H1 (cell line): ENCODE results near the gene CAPZB. TPM values are rescaled to one million over a fixed set of nuclear protein-coding genes. Genes with fewer than 3 reads are reported as not detected.

Source experiments
- CTCF ChIA-PET: fragments of 300-600 bp; sonication (Branson Sonifier 250); formaldehyde crosslinking; loops from one replicate; lab custom pipeline; 2021; ENCODE audit not compliant: partially characterized antibody; lab: Charles Lee
- POLR2A ChIA-PET: fragments of 300-600 bp; sonication (Branson Sonifier 250); formaldehyde crosslinking; loops from one replicate; lab custom pipeline; 2021; ENCODE audit warnings: inconsistent platforms; ENCODE audit not compliant: partially characterized antibody; lab: Charles Lee
- DNase-seq, 2 experiments: peaks; one replicate each; pipeline versions ENCODE4 v3.0.0 to v3.0.0-alpha.2; 2010 to 2022; ENCODE audit warnings: low spot score in 2 of 2, low read depth in 1 of 2, mixed read lengths in 1 of 2
- FAIRE-seq: peaks from 2 replicates; lab custom pipeline; 2011; peaks lifted over from hg19 to GRCh38; lab: Jason Lieb, UNC
- H2AFZ ChIP-seq: 2 replicates; pipeline ENCODE4 v1.8.1; 2012; ENCODE audit warnings: low read length, inconsistent platforms
- H2AK5ac ChIP-seq: 2 replicates; pipeline ENCODE4 v1.6.1; 2013; ENCODE audit warnings: low read depth, low read length
- H2BK120ac ChIP-seq: replicated peaks from 2 replicates; pipeline ENCODE3; 2013; ENCODE audit warnings: low read depth, low read length, inconsistent platforms
- H2BK12ac ChIP-seq: 2 replicates; pipeline ENCODE4 v1.6.1; 2013; ENCODE audit warnings: low read depth, low read length
- H2BK15ac ChIP-seq: 2 replicates; pipeline ENCODE4 v1.6.1; 2013; ENCODE audit warnings: low read length
- H2BK20ac ChIP-seq: 2 replicates; pipeline ENCODE4 v1.6.1; 2013; ENCODE audit warnings: low read length
- H2BK5ac ChIP-seq: 2 replicates; pipeline ENCODE4 v1.6.1; 2013; ENCODE audit warnings: low read depth, low read length
- H3K14ac ChIP-seq: 2 replicates; pipeline ENCODE4 v1.6.1; 2013; ENCODE audit warnings: inconsistent platforms; ENCODE audit not compliant: insufficient read length
- H3K18ac ChIP-seq: 2 replicates; pipeline ENCODE4 v1.6.1; 2013; ENCODE audit warnings: low read length; ENCODE audit errors: extremely low read depth
- H3K23ac ChIP-seq: 2 replicates; pipeline ENCODE4 v1.6.1; 2013; ENCODE audit warnings: inconsistent platforms; ENCODE audit not compliant: insufficient read length
- H3K23me2 ChIP-seq: 2 replicates; pipeline ENCODE4 v1.6.1; 2013; ENCODE audit warnings: low read depth, low read length
- H3K27ac ChIP-seq: 2 replicates; pipeline ENCODE4 v1.6.1; 2011; ENCODE audit warnings: low read depth, low read length, inconsistent platforms
- H3K27me3 ChIP-seq, 4 experiments: replicated peaks in 1 of 4; 1 replicate in 1 of 4; 2 replicates in 3 of 4; pipeline versions ENCODE4 v1.6.1 to v1.8.1; 2011 to 2013; ENCODE audit warnings: low read length in 3 of 4, mild to moderate bottlenecking in 3 of 4, inconsistent platforms in 2 of 4, mixed read lengths in 2 of 4, moderate library complexity in 1 of 4; ENCODE audit not compliant: control insufficient read depth in 3 of 4, insufficient read depth in 3 of 4; ENCODE audit errors: extremely low read depth in 1 of 4
- H3K36me3 ChIP-seq, 4 experiments: 2 replicates each; pipeline versions ENCODE4 v1.6.1 to v1.8.1; 2011 to 2013; ENCODE audit warnings: mild to moderate bottlenecking in 4 of 4, low read length in 3 of 4, moderate library complexity in 2 of 4, control low read depth in 1 of 4, inconsistent platforms in 1 of 4; ENCODE audit not compliant: insufficient read depth in 4 of 4, control insufficient read depth in 2 of 4
- H3K4ac ChIP-seq: replicated peaks from 2 replicates; pipeline ENCODE3; 2013; ENCODE audit warnings: low read length, low read depth, mixed read lengths, inconsistent platforms; ENCODE audit not compliant: insufficient read length
- H3K4me1 ChIP-seq, 4 experiments: replicated peaks in 1 of 4; 1 replicate in 1 of 4; 2 replicates in 3 of 4; pipeline versions ENCODE4 v1.6.1 to v1.8.1; 2011 to 2013; ENCODE audit warnings: low read length in 3 of 4, inconsistent platforms in 2 of 4, mixed read lengths in 1 of 4; ENCODE audit not compliant: insufficient read depth in 4 of 4, control insufficient read depth in 3 of 4
- H3K4me2 ChIP-seq, 2 experiments: 2 replicates each; pipeline versions ENCODE4 v1.6.1 to v1.8.1; 2011 to 2013; ENCODE audit warnings: low read depth in 2 of 2, low read length in 2 of 2, control low read depth in 1 of 2, inconsistent platforms in 1 of 2, mild to moderate bottlenecking in 1 of 2; ENCODE audit not compliant: insufficient read depth in 1 of 2
- H3K4me3 ChIP-seq, 4 experiments: fragments of 200-600, 300-600 bp in 1 of 4; sonication (generic), shearing (Covaris generic), sonication (Bioruptor Twin) in 1 of 4; 2 replicates each; pipeline versions ENCODE4 v1.5.1 to v1.8.1; 2011 to 2016; ENCODE audit warnings: low read length in 4 of 4, low read depth in 3 of 4, control low read depth in 2 of 4, inconsistent platforms in 2 of 4, mild to moderate bottlenecking in 2 of 4, mixed read lengths in 1 of 4, moderate library complexity in 1 of 4; ENCODE audit not compliant: insufficient read depth in 2 of 4; ENCODE audit errors: extremely low read depth in 1 of 4
- H3K56ac ChIP-seq: replicated peaks from 2 replicates; pipeline ENCODE3; 2013; ENCODE audit warnings: low read depth, mild to moderate bottlenecking, mixed read lengths, low read length, inconsistent platforms; ENCODE audit not compliant: insufficient read length
- H3K79me1 ChIP-seq: 2 replicates; pipeline ENCODE4 v1.6.1; 2013; ENCODE audit warnings: low read depth, low read length, control low read depth
- H3K79me2 ChIP-seq, 2 experiments: 2 replicates each; pipeline versions ENCODE4 v1.6.1 to v1.8.1; 2012 to 2013; ENCODE audit warnings: low read length in 2 of 2, mild to moderate bottlenecking in 2 of 2, inconsistent platforms in 1 of 2; ENCODE audit not compliant: insufficient read depth in 2 of 2, control insufficient read depth in 1 of 2
- H3K9ac ChIP-seq, 4 experiments: replicated peaks in 1 of 4; 1 replicate in 1 of 4; 2 replicates in 3 of 4; pipeline versions ENCODE4 v1.6.1 to v1.8.1; 2011 to 2013; ENCODE audit warnings: low read depth in 3 of 4, low read length in 3 of 4, control low read depth in 2 of 4, mild to moderate bottlenecking in 2 of 4, moderate library complexity in 2 of 4, inconsistent platforms in 1 of 4; ENCODE audit errors: extremely low read depth in 1 of 4
- H3K9me3 ChIP-seq, 2 experiments: 2 replicates each; pipeline versions ENCODE4 v1.6.1 to v1.8.1; 2012 to 2013; ENCODE audit warnings: mild to moderate bottlenecking in 2 of 2, moderate library complexity in 2 of 2, control low read depth in 1 of 2, inconsistent platforms in 1 of 2, low read depth in 1 of 2, low read length in 1 of 2, mixed read lengths in 1 of 2; ENCODE audit not compliant: insufficient read depth in 2 of 2
- H4K20me1 ChIP-seq, 2 experiments: replicated peaks in 1 of 2; 2 replicates each; pipeline versions ENCODE3 to v1.8.1; 2011 to 2013; ENCODE audit warnings: inconsistent platforms in 2 of 2, low read length in 2 of 2, mild to moderate bottlenecking in 1 of 2; ENCODE audit not compliant: insufficient read depth in 2 of 2, control insufficient read depth in 1 of 2
- H4K5ac ChIP-seq: 2 replicates; pipeline ENCODE4 v1.6.1; 2013; ENCODE audit warnings: low read length, low read depth, mixed read lengths, inconsistent platforms; ENCODE audit not compliant: insufficient read length
- H4K8ac ChIP-seq: 2 replicates; pipeline ENCODE4 v1.8.0; 2013; ENCODE audit warnings: mild to moderate bottlenecking, moderate library complexity, low read length, inconsistent platforms; ENCODE audit not compliant: insufficient read depth; ENCODE audit errors: extremely low read depth
- H4K91ac ChIP-seq: replicated peaks from 2 replicates; pipeline ENCODE3; 2013; ENCODE audit warnings: low read length, mixed read lengths, inconsistent platforms; ENCODE audit not compliant: insufficient read length
- ZNF274 ChIP-seq: IDR thresholded peaks from 2 replicates; pipeline ENCODE4 v1.7.0; 2012; ENCODE audit warnings: low read length, borderline replicate concordance; ENCODE audit errors: extremely low read depth
- WGBS, 2 experiments: shearing (Covaris generic) in 1 of 2; methylation state at CpG; one replicate each; pipeline versions ENCODE4 v1.1.6 to v1.1.7; 2013 to 2015; ENCODE audit warnings: low lambda C conversion rate in 2 of 2, mixed read lengths in 2 of 2, inconsistent platforms in 1 of 2, low coverage in 1 of 2, missing lambda C conversion rate in 1 of 2; ENCODE audit not compliant: insufficient replicate concordance in 2 of 2, insufficient coverage in 1 of 2, insufficient read length in 1 of 2; ENCODE audit errors: extremely low coverage in 1 of 2, missing lambda C conversion rate in 1 of 2; 5-methylcytosine and 5-hydroxymethylcytosine counted together
- polyA plus RNA-seq, 7 experiments: library from polyadenylated mRNA; depleted of rRNA in 3 of 7; stranded (reverse) in 5 of 7; unstranded in 2 of 7; fragments of >200 nt in 5 of 7; fragments of 200-250 nt in 2 of 7; gene quantifications; 1 replicate in 5 of 7; 2 replicates in 1 of 7; 4 replicates in 1 of 7; pipeline versions ENCODE4 v1.2.1 to v1.2.3, GENCODE V29; 2011 to 2013; ENCODE audit warnings: missing spikeins in 2 of 7, mixed read lengths in 2 of 7
- total RNA-seq: library from RNA; stranded (reverse); fragmentation: NEBNext Ultra II Directional; extraction: Animal tissue kit (Norgen Biotek cat#: 25700); gene quantifications from 2 replicates; pipeline ENCODE4 v1.2.1, GENCODE V29; 2021
- TF ChIP-seq, protein P1 (sequence below): IDR thresholded peaks from 2 replicates; pipeline ENCODE4 v1.6.1; 2012; ENCODE audit warnings: low read length, inconsistent platforms

CAPZB gene
- total and polyA plus RNA-seq, 2 of the 8 experiments (the other 6 are each of a cell fraction or from before 2014, with no cell fraction given) = 162 to 371 TPM

DNA sequence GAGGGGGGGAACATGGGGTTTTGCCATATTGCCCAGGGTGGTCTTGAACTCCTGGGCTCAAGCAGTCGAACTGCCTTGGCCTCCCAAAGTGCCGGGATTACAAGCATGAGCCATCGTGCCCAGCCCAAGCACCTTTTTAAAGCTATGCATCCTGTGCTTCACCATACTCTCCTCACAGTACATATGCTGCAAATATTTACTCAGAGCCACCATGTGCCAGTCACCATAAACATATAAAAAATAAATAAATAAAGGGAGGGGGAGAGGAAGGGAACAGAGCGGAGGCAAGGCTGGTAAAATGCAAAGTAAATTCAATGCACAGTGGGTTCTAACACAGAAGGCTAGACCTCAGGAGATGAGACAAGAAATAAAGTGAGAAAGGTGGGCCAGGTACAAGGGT lies 64.7 kb downstream of the CAPZB start:
- H2AK5ac ChIP-seq = no peak overlapping the region
- H2BK12ac ChIP-seq = no peak overlapping the region
- TF ChIP-seq ZNF274 = no peak
- TF ChIP-seq, protein P1, sequence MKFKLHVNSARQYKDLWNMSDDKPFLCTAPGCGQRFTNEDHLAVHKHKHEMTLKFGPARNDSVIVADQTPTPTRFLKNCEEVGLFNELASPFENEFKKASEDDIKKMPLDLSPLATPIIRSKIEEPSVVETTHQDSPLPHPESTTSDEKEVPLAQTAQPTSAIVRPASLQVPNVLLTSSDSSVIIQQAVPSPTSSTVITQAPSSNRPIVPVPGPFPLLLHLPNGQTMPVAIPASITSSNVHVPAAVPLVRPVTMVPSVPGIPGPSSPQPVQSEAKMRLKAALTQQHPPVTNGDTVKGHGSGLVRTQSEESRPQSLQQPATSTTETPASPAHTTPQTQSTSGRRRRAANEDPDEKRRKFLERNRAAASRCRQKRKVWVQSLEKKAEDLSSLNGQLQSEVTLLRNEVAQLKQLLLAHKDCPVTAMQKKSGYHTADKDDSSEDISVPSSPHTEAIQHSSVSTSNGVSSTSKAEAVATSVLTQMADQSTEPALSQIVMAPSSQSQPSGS = no peak
- H2AFZ ChIP-seq = no peak overlapping the region
- H4K20me1 ChIP-seq = peaks cover 21 to 33% of the 10 kb centered on the region in 2 experiments
- H3K9ac ChIP-seq = no peak overlapping the region
- POLR2A ChIA-PET = no interaction called here
- H4K8ac ChIP-seq = no peak overlapping the region
- no peak overlapping the region for H3K4ac ChIP-seq
- no peak overlapping the region for H3K4me3 ChIP-seq
- no peak overlapping the region for H3K56ac ChIP-seq
- 0 out of 7 replicates have a peak, but pooled peaks cover 0 to 4% (median 0%) of the 10 kb centered on the region in 4 experiments for H3K4me1 ChIP-seq
- H3K27ac ChIP-seq = no peak overlapping the region
- H3K27me3 ChIP-seq = no peaks in the 10 kb centered on the region
- 89% methylated on average over 4 of the region's 4 CpGs; no CpG with 5 or more reads in 1 of the 2 experiments for WGBS, 2 experiments
- no peaks in the 10 kb centered on the region for H3K9me3 ChIP-seq
- H3K36me3 ChIP-seq = peaks cover 0 to 17% (median 5%) of the 10 kb centered on the region in 4 experiments; a peak in 5 of 8 replicates
- H3K14ac ChIP-seq = no peak overlapping the region
- peaks cover 5 to 80% of the 10 kb centered on the region in 2 experiments; a peak in 3 of 4 replicates for H3K79me2 ChIP-seq
- H3K4me2 ChIP-seq = no peak overlapping the region
- H3K23me2 ChIP-seq = no peaks in the 10 kb centered on the region
- H2BK5ac ChIP-seq = no peak overlapping the region
- no peak overlapping the region for H2BK20ac ChIP-seq
- H2BK120ac ChIP-seq = no peak overlapping the region
- H4K5ac ChIP-seq = no peak overlapping the region
- no peak for FAIRE-seq
- CTCF ChIA-PET = interaction anchor here (1.0 to 6.5 kb wide), 3 partner anchors 13 to 76 kb away, joined by 3 to 46 read pairs (median 3); no protein-coding TSS in a partner anchor
- H3K79me1 ChIP-seq = peaks cover 9% of the 10 kb centered on the region
- no peak overlapping the region for H3K23ac ChIP-seq
- H2BK15ac ChIP-seq = no peak overlapping the region
- H4K91ac ChIP-seq = no peak overlapping the region
- H3K18ac ChIP-seq = no peak overlapping the region
- no peak for DNase-seq
